GM12875 (cell line): Measurements from ENCODE around the gene SVIL.
"Not testable (repeated sequence)": the region's sequence is repeated elsewhere in the genome, so short reads cannot be mapped to it uniquely, and the experiment has no call there.

Experiments used
- H3K4me3 ChIP-seq: one replicate; pipeline ENCODE4 v1.5.1; 2011; ENCODE audit warnings: low read depth, low read length, control low read depth
- TF ChIP-seq, protein P1 (sequence below): IDR thresholded peaks from 2 replicates; pipeline ENCODE4 v1.5.1; 2011; ENCODE audit warnings: low read depth, mild to moderate bottlenecking, control low read depth, inconsistent platforms, low read length, moderate library complexity, borderline replicate concordance; ENCODE audit not compliant: insufficient read depth

The SVIL gene

DNA sequence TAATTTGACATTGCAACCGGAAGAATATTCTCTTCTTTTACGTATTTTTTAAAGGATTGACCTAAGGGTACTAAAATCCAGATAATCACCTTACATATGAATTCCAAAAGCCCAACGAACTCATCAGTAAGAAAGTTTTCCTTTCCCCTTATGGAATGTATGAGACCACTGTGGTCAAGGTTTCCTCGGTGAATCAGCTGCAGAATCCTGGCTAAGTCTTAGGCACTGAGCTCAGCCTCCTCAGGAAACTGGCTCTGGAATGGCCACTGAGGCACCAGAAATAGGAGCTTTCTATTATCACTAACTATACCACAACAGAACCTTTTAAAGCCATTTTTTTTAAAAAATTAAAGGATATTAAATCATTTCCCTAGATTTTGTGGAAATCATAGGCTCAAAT is 21.0 kb downstream of the SVIL start:
- TF ChIP-seq, protein P1, sequence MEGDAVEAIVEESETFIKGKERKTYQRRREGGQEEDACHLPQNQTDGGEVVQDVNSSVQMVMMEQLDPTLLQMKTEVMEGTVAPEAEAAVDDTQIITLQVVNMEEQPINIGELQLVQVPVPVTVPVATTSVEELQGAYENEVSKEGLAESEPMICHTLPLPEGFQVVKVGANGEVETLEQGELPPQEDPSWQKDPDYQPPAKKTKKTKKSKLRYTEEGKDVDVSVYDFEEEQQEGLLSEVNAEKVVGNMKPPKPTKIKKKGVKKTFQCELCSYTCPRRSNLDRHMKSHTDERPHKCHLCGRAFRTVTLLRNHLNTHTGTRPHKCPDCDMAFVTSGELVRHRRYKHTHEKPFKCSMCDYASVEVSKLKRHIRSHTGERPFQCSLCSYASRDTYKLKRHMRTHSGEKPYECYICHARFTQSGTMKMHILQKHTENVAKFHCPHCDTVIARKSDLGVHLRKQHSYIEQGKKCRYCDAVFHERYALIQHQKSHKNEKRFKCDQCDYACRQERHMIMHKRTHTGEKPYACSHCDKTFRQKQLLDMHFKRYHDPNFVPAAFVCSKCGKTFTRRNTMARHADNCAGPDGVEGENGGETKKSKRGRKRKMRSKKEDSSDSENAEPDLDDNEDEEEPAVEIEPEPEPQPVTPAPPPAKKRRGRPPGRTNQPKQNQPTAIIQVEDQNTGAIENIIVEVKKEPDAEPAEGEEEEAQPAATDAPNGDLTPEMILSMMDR, result no peak
- H3K4me3 ChIP-seq, result no peak overlapping the region

DNA sequence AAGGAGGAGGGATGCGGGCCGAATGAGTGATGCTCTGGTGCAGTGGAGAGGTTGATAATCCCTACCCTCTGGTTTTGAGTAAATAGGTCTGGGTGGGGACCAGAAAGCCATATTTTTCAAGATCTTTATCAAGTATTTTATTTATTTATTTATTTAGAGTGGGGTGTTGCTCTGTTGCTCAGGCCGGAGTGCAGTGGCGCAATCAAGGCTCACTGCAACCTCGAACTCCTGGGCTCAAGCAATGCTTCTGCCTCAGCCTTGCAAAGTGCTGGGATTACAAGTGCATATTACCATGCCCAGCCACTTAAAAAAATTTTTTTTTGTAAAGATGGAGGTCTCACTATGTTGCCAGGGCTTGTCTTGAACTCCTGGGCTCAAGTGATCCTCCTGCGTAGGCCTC is 21.6 kb downstream of the SVIL start:
- TF ChIP-seq, protein P1, result no peak
- H3K4me3 ChIP-seq, result no peak overlapping the region

DNA sequence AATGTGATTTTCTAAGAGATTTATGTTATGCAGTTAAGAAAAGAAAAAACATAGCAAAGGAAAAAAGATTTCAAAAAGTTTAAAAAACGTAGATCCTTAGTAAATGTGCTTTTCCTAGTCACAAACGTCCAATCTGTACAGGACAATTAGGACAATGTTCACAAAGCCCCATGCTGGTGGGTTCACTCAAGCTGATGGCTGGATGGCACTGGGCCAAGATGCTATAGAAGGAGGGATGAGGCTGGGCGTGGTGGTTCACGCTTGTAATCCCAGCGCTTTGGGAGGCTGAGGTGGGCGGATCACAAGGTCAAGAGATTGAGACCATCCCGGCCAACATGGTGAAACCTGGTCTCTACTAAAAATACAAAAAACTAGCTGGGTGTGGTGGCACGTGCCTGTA is 22.1 kb downstream of the SVIL start:
- TF ChIP-seq, protein P1, result no peak
- no peak overlapping the region for H3K4me3 ChIP-seq

DNA sequence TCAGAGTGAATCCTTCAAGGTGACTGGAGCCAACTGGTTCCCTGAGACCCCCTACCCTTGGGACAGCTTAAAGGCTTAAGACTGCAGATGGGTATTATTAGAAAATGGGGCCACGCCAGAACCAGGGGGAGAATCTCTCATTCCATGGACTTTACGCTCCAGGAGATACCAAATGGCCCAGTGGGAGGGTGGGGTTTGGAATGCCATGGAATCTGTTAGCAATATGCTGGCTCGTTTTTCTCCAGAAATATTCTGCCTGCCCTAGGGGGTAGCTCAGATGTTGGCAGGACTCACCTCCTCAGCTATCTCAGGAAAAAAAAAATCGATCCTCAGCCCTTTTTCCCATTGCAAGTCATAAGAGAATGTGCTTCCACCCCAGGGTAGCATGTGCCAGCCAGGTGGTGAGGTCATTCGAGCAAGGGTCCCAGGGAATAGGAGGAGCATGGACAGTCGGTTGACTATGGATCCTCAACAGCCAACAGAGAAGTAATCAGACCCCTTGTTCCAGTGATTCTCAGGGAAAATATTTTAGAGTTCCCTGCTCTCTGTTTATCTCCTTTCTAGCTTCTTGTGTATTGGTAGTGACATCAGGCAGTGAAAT is 22.9 kb downstream of the SVIL start:
- no peak overlapping the region for H3K4me3 ChIP-seq
- TF ChIP-seq, protein P1, result no peak

DNA sequence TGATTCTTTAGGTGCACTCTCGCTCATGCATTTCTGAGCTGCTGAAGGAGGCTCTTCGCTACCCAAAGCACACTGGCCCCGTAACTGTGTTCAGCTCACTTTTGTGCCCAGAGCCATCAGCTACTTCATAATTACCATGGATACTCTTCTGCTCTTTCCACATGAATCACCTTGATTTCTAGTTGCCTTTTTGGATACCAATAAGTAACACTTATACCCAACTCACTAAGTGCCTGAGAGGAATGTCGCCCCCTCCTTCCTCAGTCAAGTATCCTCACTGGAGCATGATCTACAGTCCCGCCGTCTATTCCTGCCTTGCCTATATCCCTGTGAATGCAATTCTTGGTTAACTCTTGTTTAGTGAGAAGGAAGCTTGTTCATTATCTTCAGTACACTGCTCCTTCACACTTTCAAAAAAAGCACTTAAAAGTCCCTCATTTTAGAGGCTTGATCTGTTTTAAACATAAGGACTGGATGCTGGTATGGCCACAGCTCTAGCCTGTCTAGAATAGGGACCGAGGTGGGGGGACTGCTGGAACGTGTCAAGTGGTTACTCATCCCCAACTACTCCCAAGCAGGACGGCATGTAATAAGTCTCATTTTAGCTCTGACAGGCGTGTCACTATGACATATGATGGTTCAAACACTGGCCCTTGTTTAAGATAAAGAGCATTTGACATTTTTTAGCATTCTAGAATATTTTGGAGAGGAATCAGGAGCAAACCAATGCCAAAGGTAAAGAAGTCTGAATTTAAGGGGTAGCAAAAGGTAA is 23.7 kb downstream of the SVIL start:
- TF ChIP-seq, protein P1, result no peak
- no peak overlapping the region for H3K4me3 ChIP-seq

DNA sequence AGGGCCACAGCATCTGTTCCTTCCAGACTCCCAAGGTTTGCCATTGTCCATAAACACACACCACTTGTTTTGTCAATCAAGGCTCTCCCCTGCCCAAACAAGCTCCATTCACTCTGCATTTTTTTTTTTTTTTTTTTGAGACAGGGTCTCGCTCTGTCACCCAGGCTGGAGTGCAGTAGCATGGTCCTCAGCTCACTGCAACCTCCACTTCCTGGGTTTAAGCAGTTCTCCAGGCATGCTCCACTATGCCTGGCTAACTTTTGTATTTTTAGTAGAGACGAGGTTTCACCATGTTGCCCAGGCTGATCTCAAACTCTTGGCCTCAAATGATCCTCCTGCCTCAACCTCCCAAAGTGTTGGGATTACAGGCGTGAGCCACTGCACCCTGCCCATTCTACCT is 24.4 kb downstream of the SVIL start:
- H3K4me3 ChIP-seq, result not testable (repeated sequence)

DNA sequence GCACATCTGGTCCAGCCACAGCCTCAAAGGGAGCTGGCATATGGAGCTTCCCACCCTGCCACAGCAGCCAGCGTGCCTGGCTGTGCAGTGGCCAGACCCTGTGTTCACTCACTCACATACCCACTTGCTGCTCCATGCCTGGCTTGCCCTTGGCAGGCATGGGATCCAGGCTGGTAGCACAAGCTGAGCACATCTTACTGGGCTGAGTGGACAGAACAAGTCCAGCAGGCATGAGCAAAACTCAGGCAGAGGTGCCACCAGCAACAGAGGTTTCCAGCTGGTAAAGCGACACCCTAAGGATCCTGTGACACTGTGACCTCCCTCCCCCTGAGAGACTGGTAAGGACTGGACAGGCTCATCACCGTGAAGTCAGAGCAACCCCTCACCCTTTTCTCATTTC is 25.1 kb downstream of the SVIL start:
- no peak overlapping the region for H3K4me3 ChIP-seq
- TF ChIP-seq, protein P1, result no peak
